IMR-90 (cell line): ENCODE data around the gene NEU1. TPM values are rescaled to one million over a fixed set of nuclear protein-coding genes. Genes with fewer than 3 reads are reported as not detected.

Experiments
- ATAC-seq: fragments of 200-7000 bp; cut with Tn5 transposase; 2 replicates; pipeline ENCODE4 v1.9.1; 2020; ENCODE audit warnings: low read depth, mild to moderate bottlenecking, moderate library complexity
- BruUV-seq: library from RNA; stranded (reverse); fragments of 400-500 nt; replicated peaks from 2 replicates; lab custom pipeline; 2021; lab: Mats Ljungman, UMichigan
- CTCF ChIA-PET: fragments of 300-600 bp; formaldehyde crosslinking; extraction: SDS; loops from one replicate; lab custom pipeline; 2021; ENCODE audit warnings: antibody characterized with exemption; lab: Yijun Ruan, JAX
- POLR2A ChIA-PET: fragments of 300-600 bp; sonication (Branson Sonifier 250); formaldehyde crosslinking; loops from one replicate; lab custom pipeline; 2022; ENCODE audit warnings: antibody characterized with exemption; ENCODE audit not compliant: unreplicated experiment; lab: Charles Lee
- DNase-seq: peaks from one replicate; pipeline ENCODE4 v3.0.0; 2013
- H2AFZ ChIP-seq: replicated peaks from 2 replicates; pipeline ENCODE3; 2013; ENCODE audit warnings: low read length, mild to moderate bottlenecking; ENCODE audit not compliant: poor library complexity
- H2AK5ac ChIP-seq: 2 replicates; pipeline ENCODE4 v1.6.1; 2013; ENCODE audit warnings: low read depth, low read length, inconsistent platforms
- H2AK9ac ChIP-seq: replicated peaks from 2 replicates; pipeline ENCODE3; 2013; ENCODE audit warnings: mild to moderate bottlenecking, low read depth, low read length, moderate library complexity; ENCODE audit not compliant: poor library complexity
- H2BK120ac ChIP-seq: 2 replicates; pipeline ENCODE4 v1.6.1; 2013; ENCODE audit warnings: low read depth, low read length, inconsistent platforms
- H2BK15ac ChIP-seq: 3 replicates; pipeline ENCODE4 v1.6.1; 2013; ENCODE audit warnings: low read depth, low read length, inconsistent platforms
- H2BK20ac ChIP-seq: 2 replicates; pipeline ENCODE4 v1.6.1; 2013; ENCODE audit warnings: low read depth, mild to moderate bottlenecking, inconsistent platforms, low read length, moderate library complexity
- H2BK5ac ChIP-seq: 2 replicates; pipeline ENCODE4 v1.6.1; 2013; ENCODE audit warnings: mild to moderate bottlenecking, low read depth, low read length, inconsistent platforms; ENCODE audit not compliant: poor library complexity, severe bottlenecking
- H3K14ac ChIP-seq: replicated peaks from 2 replicates; pipeline ENCODE4 v1.6.1; 2013; ENCODE audit warnings: low read depth, low read length, inconsistent platforms
- H3K18ac ChIP-seq: 2 replicates; pipeline ENCODE4 v1.6.1; 2013; ENCODE audit warnings: low read depth, low read length, control low read depth
- H3K23ac ChIP-seq: 2 replicates; pipeline ENCODE4 v1.6.1; 2013; ENCODE audit warnings: low read depth, low read length, inconsistent platforms
- H3K27ac ChIP-seq: 2 replicates; pipeline ENCODE4 v1.5.1; 2013; ENCODE audit warnings: mild to moderate bottlenecking, control low read depth, low read length; ENCODE audit not compliant: insufficient read depth
- H3K27me3 ChIP-seq: 2 replicates; pipeline ENCODE4 v1.6.1; 2013; ENCODE audit warnings: low read length; ENCODE audit not compliant: control insufficient read depth, insufficient read depth
- H3K36me3 ChIP-seq: 2 replicates; pipeline ENCODE4 v1.6.1; 2013; ENCODE audit warnings: low read length, mixed read lengths; ENCODE audit not compliant: control insufficient read depth, insufficient read depth
- H3K4ac ChIP-seq: 2 replicates; pipeline ENCODE4 v1.6.1; 2013; ENCODE audit warnings: low read depth, low read length, inconsistent platforms
- H3K4me1 ChIP-seq: 2 replicates; pipeline ENCODE4 v1.6.1; 2013; ENCODE audit warnings: low read length, mixed read lengths; ENCODE audit not compliant: control insufficient read depth, insufficient read depth
- H3K4me2 ChIP-seq: 2 replicates; pipeline ENCODE4 v1.6.1; 2013; ENCODE audit warnings: low read depth, mild to moderate bottlenecking, control low read depth, low read length, moderate library complexity
- H3K4me3 ChIP-seq: 2 replicates; pipeline ENCODE4 v1.5.1; 2013; ENCODE audit warnings: low read depth, mild to moderate bottlenecking, control low read depth, low read length, moderate library complexity; ENCODE audit not compliant: insufficient read depth
- H3K56ac ChIP-seq: 2 replicates; pipeline ENCODE4 v1.6.1; 2013; ENCODE audit warnings: low read length, inconsistent platforms; ENCODE audit not compliant: insufficient read depth; ENCODE audit errors: extremely low read depth
- H3K79me1 ChIP-seq, 2 experiments: 2 replicates each; pipeline ENCODE4 v1.6.1; 2013; ENCODE audit warnings: low read length in 2 of 2, inconsistent platforms in 1 of 2, low read depth in 1 of 2
- H3K9ac ChIP-seq: 2 replicates; pipeline ENCODE4 v1.6.1; 2013; ENCODE audit warnings: low read depth, low read length, control low read depth
- H3K9me1 ChIP-seq: 2 replicates; pipeline ENCODE4 v1.6.1; 2013; ENCODE audit warnings: low read length, inconsistent platforms; ENCODE audit not compliant: insufficient read depth
- H3K9me3 ChIP-seq: 2 replicates; pipeline ENCODE4 v1.6.1; 2013; ENCODE audit warnings: low read length; ENCODE audit not compliant: control insufficient read depth, insufficient read depth
- H4K20me1 ChIP-seq: 2 replicates; pipeline ENCODE4 v1.6.1; 2013; ENCODE audit warnings: low read length, inconsistent platforms; ENCODE audit not compliant: insufficient read depth
- H4K5ac ChIP-seq: 2 replicates; pipeline ENCODE4 v1.6.1; 2013; ENCODE audit warnings: mild to moderate bottlenecking, low read depth, low read length, control low read depth
- H4K8ac ChIP-seq, 2 experiments: 2 replicates each; pipeline ENCODE4 v1.6.1; 2013; ENCODE audit warnings: low read depth in 2 of 2, low read length in 2 of 2, control low read depth in 1 of 2, inconsistent platforms in 1 of 2
- H4K91ac ChIP-seq: 2 replicates; pipeline ENCODE4 v1.6.1; 2013; ENCODE audit warnings: low read depth, low read length, inconsistent platforms; ENCODE audit not compliant: insufficient read depth
- BHLHE40 ChIP-seq: fragments of 150-350 bp; IDR thresholded peaks from 2 replicates; pipeline ENCODE4 v1.6.1; 2016; ENCODE audit warnings: mild to moderate bottlenecking, low read depth, low read length
- CEBPB ChIP-seq: IDR thresholded peaks from 2 replicates; pipeline ENCODE4 v1.6.1; 2012; ENCODE audit warnings: low read depth, low read length, improper control_type of control experiment
- CHD1 ChIP-seq: IDR thresholded peaks from 2 replicates; pipeline ENCODE4 v1.6.1; 2012; ENCODE audit warnings: low read depth, low read length, improper control_type of control experiment
- ELK1 ChIP-seq: fragments of 150-350 bp; IDR thresholded peaks from 2 replicates; pipeline ENCODE4 v1.6.1; 2016; ENCODE audit warnings: low read depth, mild to moderate bottlenecking, low read length, moderate library complexity, borderline replicate concordance
- MAFK ChIP-seq: IDR thresholded peaks from 2 replicates; pipeline ENCODE4 v1.6.1; 2012; ENCODE audit warnings: low read depth, low read length, improper control_type of control experiment
- MAZ ChIP-seq: IDR thresholded peaks from 2 replicates; pipeline ENCODE4 v1.6.1; 2012; ENCODE audit warnings: low read depth, mild to moderate bottlenecking, low read length, improper control_type of control experiment, moderate library complexity, borderline replicate concordance
- MXI1 ChIP-seq: IDR thresholded peaks from 2 replicates; pipeline ENCODE4 v1.6.1; 2012; ENCODE audit warnings: low read depth, mild to moderate bottlenecking, low read length, moderate library complexity, borderline replicate concordance
- NFE2L2 ChIP-seq: fragments of 150-350 bp; IDR thresholded peaks from 2 replicates; pipeline ENCODE4 v1.6.1; 2016; ENCODE audit warnings: low read depth, mild to moderate bottlenecking, low read length
- POLR2A ChIP-seq: IDR thresholded peaks from 2 replicates; pipeline ENCODE4 v1.6.1; 2012; ENCODE audit warnings: mild to moderate bottlenecking, low read depth, low read length
- RAD21 ChIP-seq: IDR thresholded peaks from 2 replicates; pipeline ENCODE4 v1.6.1; 2012; ENCODE audit warnings: low read length, improper control_type of control experiment
- RCOR1 ChIP-seq: IDR thresholded peaks from 2 replicates; pipeline ENCODE4 v1.6.1; 2012; ENCODE audit warnings: mild to moderate bottlenecking, low read length, improper control_type of control experiment; ENCODE audit not compliant: insufficient replicate concordance
- RFX5 ChIP-seq: IDR thresholded peaks from 2 replicates; pipeline ENCODE4 v1.8.0; 2012; ENCODE audit warnings: low read depth, mild to moderate bottlenecking, low read length, moderate library complexity
- SMC3 ChIP-seq: fragments of 150-350 bp; IDR thresholded peaks from 2 replicates; pipeline ENCODE4 v1.6.1; 2016; ENCODE audit warnings: low read depth, mild to moderate bottlenecking, antibody characterized with exemption, low read length, moderate library complexity
- USF2 ChIP-seq: fragments of 150-350 bp; IDR thresholded peaks from 2 replicates; pipeline ENCODE4 v1.6.1; 2017; ENCODE audit warnings: mild to moderate bottlenecking, antibody characterized with exemption, low read length, low read depth
- WGBS, 2 experiments: methylation state at CpG; one replicate each; pipeline versions ENCODE4 v1.1.5 to v1.1.7; 2013; ENCODE audit warnings: missing lambda C conversion rate in 2 of 2; ENCODE audit not compliant: insufficient read length in 1 of 2; ENCODE audit errors: extremely low coverage in 2 of 2; 5-methylcytosine and 5-hydroxymethylcytosine counted together
- dilution Hi-C: fragments of 300-500 bp; cut with HindIII; formaldehyde crosslinking; loops from one replicate; pipeline ENCODE4 v1.14.3; 2018; ENCODE audit warnings: low sequenced_read_pairs; ENCODE audit not compliant: unreplicated experiment
- in situ Hi-C: fragments of 300-500 bp; cut with MboI; formaldehyde crosslinking; loops from 3 replicates; pipeline ENCODE4 v1.14.3; 2019; ENCODE audit warnings: low sequenced_read_pairs, inconsistent platforms, mixed read lengths
- intact Hi-C: fragments of 100-400 bp; cut with micrococcal nuclease; formaldehyde crosslinking; loops from 2 replicates; pipeline ENCODE4 v1.10.0; 2022
- polyA plus RNA-seq, 3 experiments: library from polyadenylated mRNA; depleted of rRNA; stranded (reverse); fragments of >200 nt; gene quantifications; 2 replicates each; pipeline ENCODE4 v1.2.3, GENCODE V29; 2012; ENCODE audit warnings: low replicate concordance in 1 of 3
- total RNA-seq: library from RNA; depleted of rRNA; stranded (reverse); fragments of >200 nt; gene quantifications from 2 replicates; pipeline ENCODE4 v1.2.3, GENCODE V29; 2012
- TF ChIP-seq, protein P1 (sequence below): conservative IDR thresholded peaks from 2 replicates; pipeline ENCODE4 v1.5.1; 2012; ENCODE audit warnings: mild to moderate bottlenecking, low read depth, low read length, improper control_type of control experiment

Gene NEU1
- total and polyA plus RNA-seq, 2 of the 4 experiments (the other 2 are of a cell fraction) = 28.5 to 36.2 TPM

- peak overlapping the region; percentile 67 for H3K9ac ChIP-seq
- H3K9me1 ChIP-seq = peaks cover 2% of the 10 kb centered on the region; the same call in 1 of the 2 replicates
- no peak overlapping the region for H2BK15ac ChIP-seq
- no peak overlapping the region for H2BK120ac ChIP-seq
- TF ChIP-seq, protein P1, sequence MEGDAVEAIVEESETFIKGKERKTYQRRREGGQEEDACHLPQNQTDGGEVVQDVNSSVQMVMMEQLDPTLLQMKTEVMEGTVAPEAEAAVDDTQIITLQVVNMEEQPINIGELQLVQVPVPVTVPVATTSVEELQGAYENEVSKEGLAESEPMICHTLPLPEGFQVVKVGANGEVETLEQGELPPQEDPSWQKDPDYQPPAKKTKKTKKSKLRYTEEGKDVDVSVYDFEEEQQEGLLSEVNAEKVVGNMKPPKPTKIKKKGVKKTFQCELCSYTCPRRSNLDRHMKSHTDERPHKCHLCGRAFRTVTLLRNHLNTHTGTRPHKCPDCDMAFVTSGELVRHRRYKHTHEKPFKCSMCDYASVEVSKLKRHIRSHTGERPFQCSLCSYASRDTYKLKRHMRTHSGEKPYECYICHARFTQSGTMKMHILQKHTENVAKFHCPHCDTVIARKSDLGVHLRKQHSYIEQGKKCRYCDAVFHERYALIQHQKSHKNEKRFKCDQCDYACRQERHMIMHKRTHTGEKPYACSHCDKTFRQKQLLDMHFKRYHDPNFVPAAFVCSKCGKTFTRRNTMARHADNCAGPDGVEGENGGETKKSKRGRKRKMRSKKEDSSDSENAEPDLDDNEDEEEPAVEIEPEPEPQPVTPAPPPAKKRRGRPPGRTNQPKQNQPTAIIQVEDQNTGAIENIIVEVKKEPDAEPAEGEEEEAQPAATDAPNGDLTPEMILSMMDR = no peak
- TF ChIP-seq ELK1 = no peak
- no peak for TF ChIP-seq NFE2L2
- TF ChIP-seq CHD1 = no peak; the same call in 1 of the 2 replicates
- no peak for TF ChIP-seq USF2
- no peak for TF ChIP-seq MAFK
- TF ChIP-seq RAD21 = no peak
- no peak for TF ChIP-seq CEBPB
- no peak for TF ChIP-seq RFX5
- TF ChIP-seq RCOR1 = no peak
- no peak for TF ChIP-seq MAZ
- no peak for TF ChIP-seq SMC3
- no peak for TF ChIP-seq POLR2A
- no peak for TF ChIP-seq BHLHE40
- no peak for TF ChIP-seq MXI1
- dilution Hi-C loops (no loop called here), intact Hi-C loops (loop anchor here (2.0 kb wide), 1 partner anchor 27 kb away; no protein-coding TSS in a partner anchor), in situ Hi-C loops (no loop called here)
- ATAC-seq (no peak), DNase-seq (no peak)
- H2BK20ac ChIP-seq = no peak overlapping the region
- peak overlapping the region; percentile 49; the same call in 1 of the 2 replicates for H3K4ac ChIP-seq
- ChIA-PET CTCF (no interaction called here), POLR2A (no interaction called here)
- peak overlapping the region; percentile 50 for H3K27ac ChIP-seq
- WGBS, 2 experiments = 55% methylated on average over 4 of the region's 17 CpGs; no CpG with 5 or more reads in 1 of the 2 experiments
- H3K23ac ChIP-seq = peak overlapping the region; percentile 47; the same call in 1 of the 2 replicates
- H4K5ac ChIP-seq = no peak overlapping the region
- peak overlapping the region; percentile 98 for H3K4me2 ChIP-seq
- peaks cover 23% of the 10 kb centered on the region for H3K36me3 ChIP-seq
- no peak overlapping the region for H3K18ac ChIP-seq
- peaks cover 7 to 20% of the 10 kb centered on the region in 2 experiments; a peak in 2 of 4 replicates for H3K79me1 ChIP-seq
- H3K4me3 ChIP-seq = peak overlapping the region; percentile 72
- H2AFZ ChIP-seq = peak overlapping the region; percentile 97
- H4K20me1 ChIP-seq = no peaks in the 10 kb centered on the region
- no peaks in the 10 kb centered on the region for H3K9me3 ChIP-seq
- H3K56ac ChIP-seq = 0 out of 2 replicates have a peak overlapping the region, but pooled peaks have one; percentile 14
- H3K14ac ChIP-seq = peak overlapping the region; percentile 61
- peaks cover 4% of the 10 kb centered on the region for H3K4me1 ChIP-seq
- peak overlapping the region; percentile 97 for H2AK9ac ChIP-seq
- H4K91ac ChIP-seq = no peak overlapping the region
- peak overlapping the region; percentile 66; the same call in 1 of the 2 replicates for H2AK5ac ChIP-seq
- no peaks in the 10 kb centered on the region for H3K27me3 ChIP-seq
- H2BK5ac ChIP-seq = no peak overlapping the region
- BruUV-seq = no TSS peak
- H4K8ac ChIP-seq = peak overlapping the region in 1 of 2 experiments; percentile 64; a peak in 1 of 4 replicates
Observed at GRCh38 chr6:31861919-31862343, 690 bp downstream of the NEU1 start.
